Activated CD4-positive, alpha-beta T cell treated with anti-CD3 and anti-CD28 coated beads, Interleukin-2, amount 50 U/mL, for 4 hours (primary cell): ENCODE results near the gene WDR45B.

Experiments used
- DNase-seq, 2 experiments: peaks; one replicate each; pipeline ENCODE4 v3.0.0-alpha.2; 2020

Gene WDR45B

GRCh38 chr17:82619641-82620040 lies 28.6 kb downstream of the WDR45B start:
- DNase-seq: no peak

GRCh38 chr17:82619211-82619610 lies 29.0 kb downstream of the WDR45B start:
- no peak for DNase-seq

GRCh38 chr17:82616021-82616711 lies 32.1 kb downstream of the WDR45B start:
- DNase-seq: no peak

GRCh38 chr17:82615084-82616020 lies 32.9 kb downstream of the WDR45B start:
- no peak for DNase-seq

- no peak for DNase-seq
Measured at GRCh38 chr17:82614095-82614631, 34.1 kb downstream of the WDR45B start.

GRCh38 chr17:82613283-82614094 lies 34.8 kb downstream of the WDR45B start:
- no peak for DNase-seq

- no peak for DNase-seq
Measured at GRCh38 chr17:82611140-82612058, 36.8 kb downstream of the WDR45B start.

- no peak for DNase-seq
Measured at GRCh38 chr17:82609655-82610054, 38.6 kb downstream of the WDR45B start.

GRCh38 chr17:82608816-82609215 lies 39.4 kb downstream of the WDR45B start:
- no peak for DNase-seq

- no peak for DNase-seq
Measured at GRCh38 chr17:82605939-82606600, 42.2 kb downstream of the WDR45B start.

GRCh38 chr17:82604532-82604931 lies 43.7 kb downstream of the WDR45B start:
- no peak for DNase-seq

GRCh38 chr17:82603981-82604448 lies 44.2 kb downstream of the WDR45B start:
- no peak for DNase-seq

GRCh38 chr17:82602986-82603710 lies 45.1 kb downstream of the WDR45B start:
- DNase-seq: no peak

GRCh38 chr17:82602487-82602886 lies 45.8 kb downstream of the WDR45B start:
- DNase-seq: no peak

GRCh38 chr17:82601447-82602000 lies 46.7 kb downstream of the WDR45B start:
- DNase-seq: no peak

- no peak for DNase-seq
Measured at GRCh38 chr17:82600731-82601446, 47.4 kb downstream of the WDR45B start.

- DNase-seq: no peak
Measured at GRCh38 chr17:82599674-82600661, 48.3 kb downstream of the WDR45B start.
